ENCODE measurements around the gene CYLD.

- no peak for TF ChIP-seq CTCF (IDR thresholded peaks at IDR 0.05; ENCODE audit: borderline replicate concordance, extremely low read depth, low read length, poor library complexity, severe bottlenecking)
- no peak for TF ChIP-seq EZH2 (IDR thresholded peaks at IDR 0.05; ENCODE audit: borderline replicate concordance, low read depth, low read length, severe bottlenecking)
Measured at GRCh38 chr16:50722960-50723359, 18.9 kb upstream of the CYLD start.
